Endothelial cell of umbilical vein (primary cell): ENCODE measurements around the gene AQR. TPM values are rescaled to one million over a fixed set of nuclear protein-coding genes. Genes with fewer than 3 reads are reported as not detected.

Experiments
- BruUV-seq: library from RNA; stranded (reverse); fragments of 400-500 nt; replicated peaks from 2 replicates; lab custom pipeline; 2021; lab: Mats Ljungman, UMichigan
- CTCF ChIA-PET: fragments of 300-600, 350-600 bp; sonication (Branson Sonifier 250); formaldehyde crosslinking; loops from one replicate; lab custom pipeline; 2021; ENCODE audit warnings: antibody characterized with exemption, inconsistent platforms; lab: Charles Lee
- POLR2A ChIA-PET: fragments of 300-600, 350-600 bp; sonication (Branson Sonifier 250); formaldehyde crosslinking; loops from one replicate; lab custom pipeline; 2021; ENCODE audit warnings: antibody characterized with exemption, inconsistent platforms; lab: Charles Lee
- DNase-seq: peaks from one replicate; pipeline ENCODE4 v3.0.0-alpha.2; 2011; ENCODE audit warnings: low read depth, low spot score
- FAIRE-seq: peaks from 2 replicates; lab custom pipeline; 2011; peaks lifted over from hg19 to GRCh38; lab: Jason Lieb, UNC
- H2AFZ ChIP-seq: 2 replicates; pipeline ENCODE4 v1.6.0; 2012; ENCODE audit warnings: low read depth, low read length, control low read depth, inconsistent platforms
- H3K27ac ChIP-seq: 2 replicates; pipeline ENCODE4 v1.5.1; 2011; ENCODE audit warnings: low read depth, mild to moderate bottlenecking, control low read depth, low read length, moderate library complexity; ENCODE audit not compliant: insufficient read depth
- H3K27me3 ChIP-seq, 2 experiments: 2 replicates each; pipeline versions ENCODE4 v1.6.0 to v1.6.1; 2011; ENCODE audit warnings: low read length in 2 of 2, mixed read lengths in 1 of 2; ENCODE audit not compliant: control insufficient read depth in 2 of 2, insufficient read depth in 2 of 2
- H3K36me3 ChIP-seq, 2 experiments: 2 replicates in 1 of 2; 3 replicates in 1 of 2; pipeline ENCODE4 v1.5.1; 2011; ENCODE audit warnings: low read length in 2 of 2, mild to moderate bottlenecking in 1 of 2, moderate library complexity in 1 of 2; ENCODE audit not compliant: control insufficient read depth in 2 of 2, insufficient read depth in 2 of 2; ENCODE audit errors: extremely low read depth in 1 of 2
- H3K4me1 ChIP-seq: 3 replicates; pipeline ENCODE4 v1.5.1; 2011; ENCODE audit warnings: mild to moderate bottlenecking, low read length; ENCODE audit not compliant: control insufficient read depth, insufficient read depth; ENCODE audit errors: extremely low read depth
- H3K4me2 ChIP-seq: 2 replicates; pipeline ENCODE4 v1.6.1; 2011; ENCODE audit warnings: low read length, control low read depth, mixed read lengths; ENCODE audit not compliant: insufficient read depth
- H3K4me3 ChIP-seq, 3 experiments: fragments of 200-600 bp in 1 of 3; sonication (generic), shearing (Covaris generic) in 1 of 3; replicated peaks in 1 of 3; 2 replicates each; pipeline ENCODE4 v1.5.1; 2011 to 2016; ENCODE audit warnings: control low read depth in 3 of 3, low read length in 3 of 3, mild to moderate bottlenecking in 2 of 3, inconsistent platforms in 1 of 3, low read depth in 1 of 3, moderate library complexity in 1 of 3; ENCODE audit not compliant: insufficient read depth in 1 of 3
- H3K79me2 ChIP-seq: 2 replicates; pipeline ENCODE4 v1.6.0; 2012; ENCODE audit warnings: low read length, inconsistent platforms; ENCODE audit not compliant: control insufficient read depth, insufficient read depth
- H3K9ac ChIP-seq: replicated peaks from 2 replicates; pipeline ENCODE3; 2011; ENCODE audit warnings: low read length, control low read depth; ENCODE audit not compliant: insufficient read depth; ENCODE audit errors: extremely low read depth
- H3K9me1 ChIP-seq: replicated peaks from 3 replicates; pipeline ENCODE4 v1.6.0; 2011; ENCODE audit warnings: mild to moderate bottlenecking, low read length; ENCODE audit not compliant: control insufficient read depth, insufficient read depth; ENCODE audit errors: extremely low read depth
- H3K9me3 ChIP-seq: replicated peaks from 2 replicates; pipeline ENCODE4 v1.5.1; 2012; ENCODE audit warnings: low read length, inconsistent platforms; ENCODE audit not compliant: control insufficient read depth, insufficient read depth
- H4K20me1 ChIP-seq: replicated peaks from 2 replicates; pipeline ENCODE3; 2011; ENCODE audit warnings: mild to moderate bottlenecking, low read length; ENCODE audit not compliant: control insufficient read depth, insufficient read depth; ENCODE audit errors: extremely low read depth
- EZH2 ChIP-seq: IDR thresholded peaks from 2 replicates; pipeline ENCODE4 v1.6.1; 2012; ENCODE audit warnings: borderline replicate concordance, low read depth, mild to moderate bottlenecking, moderate library complexity, low read length, inconsistent platforms; ENCODE audit not compliant: severe bottlenecking
- FOS ChIP-seq: IDR thresholded peaks from 2 replicates; pipeline ENCODE4 v1.6.1; 2011; ENCODE audit warnings: mild to moderate bottlenecking, low read length, moderate library complexity, borderline replicate concordance; ENCODE audit not compliant: insufficient read depth
- GATA2 ChIP-seq: IDR thresholded peaks from 2 replicates; pipeline ENCODE4 v1.7.0; 2011; ENCODE audit warnings: low read depth, mild to moderate bottlenecking, moderate library complexity, mixed read lengths, low read length; ENCODE audit not compliant: insufficient read length, insufficient read depth
- JUN ChIP-seq: IDR thresholded peaks from 2 replicates; pipeline ENCODE4 v1.6.1; 2011; ENCODE audit warnings: borderline replicate concordance, low read depth; ENCODE audit not compliant: insufficient read length, insufficient read depth
- MYC ChIP-seq: IDR thresholded peaks from one replicate; pipeline ENCODE4 v1.6.1; 2011; ENCODE audit warnings: mild to moderate bottlenecking, low read depth, low read length
- POLR2A ChIP-seq: IDR thresholded peaks from 2 replicates; pipeline ENCODE4 v1.6.1; 2012; ENCODE audit warnings: low read depth, mild to moderate bottlenecking, control low read depth, low read length
- POLR2AphosphoS5 ChIP-seq: IDR thresholded peaks from 2 replicates; pipeline ENCODE4 v1.6.1; 2012; ENCODE audit warnings: low read depth, mild to moderate bottlenecking, control low read depth, low read length, moderate library complexity; ENCODE audit not compliant: insufficient read depth
- dilution Hi-C: fragments of 300-500 bp; cut with MboI; formaldehyde crosslinking; loops from one replicate; pipeline ENCODE4 v1.15.0; 2019; ENCODE audit warnings: low sequenced_read_pairs; ENCODE audit not compliant: extremely low pct_ligation_motif_present
- intact Hi-C: fragments of 100-400 bp; cut with micrococcal nuclease; formaldehyde crosslinking; loops from one replicate; pipeline ENCODE4 v1.10.0; 2022
- polyA plus RNA-seq, 4 experiments: library from polyadenylated mRNA; depleted of rRNA in 3 of 4; stranded (reverse) in 3 of 4; unstranded in 1 of 4; fragments of >200 nt; gene quantifications; 2 replicates each; pipeline versions ENCODE4 v1.2.1 to v1.2.3, GENCODE V29; 2011 to 2012; ENCODE audit warnings: missing spikeins in 1 of 4
- total RNA-seq: library from RNA; stranded (reverse); gene quantifications from 2 replicates; pipeline ENCODE4 v1.2.3, GENCODE V29; 2021
- TF ChIP-seq, protein P1 (sequence below), 2 donors: IDR thresholded peaks; 1 replicate in 1 of 2; 2 replicates in 1 of 2; pipeline ENCODE4 v1.5.1; 2011; ENCODE audit warnings: low read length in 2 of 2, mild to moderate bottlenecking in 2 of 2, moderate library complexity in 2 of 2, control low read depth in 1 of 2, inconsistent platforms in 1 of 2, low read depth in 1 of 2; ENCODE audit not compliant: insufficient read depth in 1 of 2; ENCODE audit errors: extremely low read depth in 1 of 2
- TF ChIP-seq, protein P2 (sequence below): IDR thresholded peaks from 2 replicates; pipeline ENCODE4 v1.6.1; 2011; ENCODE audit not compliant: insufficient read depth, insufficient read length

AQR gene
- total and polyA plus RNA-seq, 2 donors (not counting 3 experiments of a cell fraction or from before 2014, with no cell fraction given), result 18.7 to 37.5 TPM

DNA sequence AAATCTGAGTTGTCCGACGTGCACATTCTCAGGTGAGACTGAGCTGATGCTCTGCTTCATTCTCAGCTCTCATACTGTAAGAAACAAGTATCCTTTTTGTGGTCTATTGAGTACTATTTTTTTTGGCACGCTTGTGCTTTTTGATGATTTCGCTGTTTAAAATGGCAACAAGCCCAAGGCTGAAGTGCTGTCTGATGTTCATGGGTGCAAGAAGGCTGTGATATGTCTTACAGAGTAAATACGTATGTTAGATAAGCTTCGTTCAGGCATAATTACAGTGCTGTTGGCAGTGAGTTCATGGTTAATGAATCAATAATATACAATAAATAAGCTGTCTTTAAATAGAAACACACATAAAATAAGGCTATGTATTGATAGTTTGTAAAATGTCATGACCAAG lies 27.2 kb downstream of the AQR start:
- peak; percentile 64 for DNase-seq
- FAIRE-seq, result peak; percentile 49
- POLR2A ChIA-PET, result no interaction called here
- no peaks in the 10 kb centered on the region for H3K9me1 ChIP-seq
- H3K4me2 ChIP-seq, result no peak overlapping the region
- peaks cover 5% of the 10 kb centered on the region for H3K4me1 ChIP-seq
- no peaks in the 10 kb centered on the region for H3K79me2 ChIP-seq
- TF ChIP-seq GATA2 (no peak), JUN (no peak), POLR2A (no peak), POLR2AphosphoS5 (no peak), EZH2 (no peak), MYC (no peak), FOS (no peak)
- TF ChIP-seq, protein P1, sequence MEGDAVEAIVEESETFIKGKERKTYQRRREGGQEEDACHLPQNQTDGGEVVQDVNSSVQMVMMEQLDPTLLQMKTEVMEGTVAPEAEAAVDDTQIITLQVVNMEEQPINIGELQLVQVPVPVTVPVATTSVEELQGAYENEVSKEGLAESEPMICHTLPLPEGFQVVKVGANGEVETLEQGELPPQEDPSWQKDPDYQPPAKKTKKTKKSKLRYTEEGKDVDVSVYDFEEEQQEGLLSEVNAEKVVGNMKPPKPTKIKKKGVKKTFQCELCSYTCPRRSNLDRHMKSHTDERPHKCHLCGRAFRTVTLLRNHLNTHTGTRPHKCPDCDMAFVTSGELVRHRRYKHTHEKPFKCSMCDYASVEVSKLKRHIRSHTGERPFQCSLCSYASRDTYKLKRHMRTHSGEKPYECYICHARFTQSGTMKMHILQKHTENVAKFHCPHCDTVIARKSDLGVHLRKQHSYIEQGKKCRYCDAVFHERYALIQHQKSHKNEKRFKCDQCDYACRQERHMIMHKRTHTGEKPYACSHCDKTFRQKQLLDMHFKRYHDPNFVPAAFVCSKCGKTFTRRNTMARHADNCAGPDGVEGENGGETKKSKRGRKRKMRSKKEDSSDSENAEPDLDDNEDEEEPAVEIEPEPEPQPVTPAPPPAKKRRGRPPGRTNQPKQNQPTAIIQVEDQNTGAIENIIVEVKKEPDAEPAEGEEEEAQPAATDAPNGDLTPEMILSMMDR (IDR thresholded peaks at IDR 0.05; ENCODE audit: extremely low read depth in 1 of 2, insufficient read depth in 1 of 2, low read depth in 1 of 2, low read length in 2 of 2), result no peak
- TF ChIP-seq, protein P2, sequence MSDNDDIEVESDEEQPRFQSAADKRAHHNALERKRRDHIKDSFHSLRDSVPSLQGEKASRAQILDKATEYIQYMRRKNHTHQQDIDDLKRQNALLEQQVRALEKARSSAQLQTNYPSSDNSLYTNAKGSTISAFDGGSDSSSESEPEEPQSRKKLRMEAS, result no peak
- dilution Hi-C loops, result no loop called here
- CTCF ChIA-PET, result interaction anchor here (0.6 to 2.4 kb wide), 4 partner anchors 16 to 234 kb away, joined by 3 to 11 read pairs (median 4); partner anchors contain the start of gene AQR
- BruUV-seq, result no TSS peak
- no peaks in the 10 kb centered on the region for H3K27me3 ChIP-seq
- H4K20me1 ChIP-seq, result no peaks in the 10 kb centered on the region
- no peaks in the 10 kb centered on the region for H3K9me3 ChIP-seq
- peaks cover 7 to 9% of the 10 kb centered on the region in 2 experiments for H3K36me3 ChIP-seq
- intact Hi-C loops, result no loop called here
- no peak overlapping the region for H3K4me3 ChIP-seq
- H3K27ac ChIP-seq, result no peak overlapping the region
- no peak overlapping the region for H2AFZ ChIP-seq
- H3K9ac ChIP-seq, result no peak overlapping the region
